HG03571 (cell line): ENCODE data around the gene CNTD1.
"Not testable (repeated sequence)": the region's sequence is repeated elsewhere in the genome, so short reads cannot be mapped to it uniquely, and the experiment has no call there.

ENCODE experiments used
- ATAC-seq: cut with Tn5 transposase; IDR thresholded peaks from one replicate; pipeline ENCODE4 v1.9.1; 2021; ENCODE audit not compliant: unreplicated experiment

Gene CNTD1, protein sequence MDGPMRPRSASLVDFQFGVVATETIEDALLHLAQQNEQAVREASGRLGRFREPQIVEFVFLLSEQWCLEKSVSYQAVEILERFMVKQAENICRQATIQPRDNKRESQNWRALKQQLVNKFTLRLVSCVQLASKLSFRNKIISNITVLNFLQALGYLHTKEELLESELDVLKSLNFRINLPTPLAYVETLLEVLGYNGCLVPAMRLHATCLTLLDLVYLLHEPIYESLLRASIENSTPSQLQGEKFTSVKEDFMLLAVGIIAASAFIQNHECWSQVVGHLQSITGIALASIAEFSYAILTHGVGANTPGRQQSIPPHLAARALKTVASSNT

DNA sequence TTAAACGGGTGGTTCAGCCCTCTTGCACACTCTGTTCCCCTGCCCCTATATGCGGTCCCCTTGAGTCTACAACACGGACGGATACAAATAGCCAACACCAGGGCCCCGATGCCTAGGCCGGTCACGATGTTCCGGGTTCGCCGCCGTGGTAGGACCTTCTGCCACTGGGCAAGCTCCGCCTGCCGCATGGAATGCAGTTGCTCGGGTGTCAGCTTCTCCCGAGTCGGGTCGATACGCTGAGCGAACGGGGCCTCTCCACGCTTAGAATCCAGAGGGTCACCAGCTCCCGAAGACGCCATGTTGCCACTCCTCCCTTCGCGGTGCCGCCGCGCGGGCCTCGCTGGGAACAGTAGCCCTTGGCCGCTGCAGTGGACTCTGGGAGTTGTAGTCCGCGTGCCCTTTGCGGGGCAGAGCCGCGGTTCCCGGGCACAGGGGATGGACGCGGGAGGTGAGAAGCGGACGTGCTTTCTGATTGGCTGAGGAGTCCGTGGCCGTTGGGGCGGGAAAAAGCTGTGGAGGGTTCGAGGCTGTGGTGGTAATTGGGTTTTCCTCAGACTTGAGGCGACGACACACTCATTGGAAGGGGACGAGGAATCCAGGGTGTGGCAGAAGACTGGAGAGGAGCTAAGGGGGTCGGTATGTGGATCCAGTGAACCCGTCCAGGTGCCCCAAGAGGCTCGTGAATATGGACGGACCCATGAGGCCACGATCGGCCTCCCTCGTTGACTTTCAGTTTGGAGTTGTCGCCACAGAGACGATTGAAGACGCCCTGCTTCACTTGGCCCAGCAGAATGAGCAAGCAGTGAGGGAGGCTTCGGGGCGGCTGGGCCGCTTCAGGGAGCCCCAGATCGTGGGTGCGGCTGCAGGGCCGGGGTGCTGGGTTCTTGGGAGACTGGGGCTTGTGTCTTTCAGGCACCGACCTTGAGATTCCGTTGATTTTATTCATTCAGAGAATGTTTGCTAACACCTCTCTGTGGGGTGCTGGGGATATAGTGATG lies at the start of gene CNTD1, which contains the start of gene COA3:
Gene CNTD1, plus strand, starts transcription at position 479 of the 998 bp plus-strand sequence. Its CDS starts 207 bp downstream, at position 686.
Gene COA3, minus strand, starts transcription at position 322 of the 998 bp plus-strand sequence. Its CDS starts 23 bp downstream, at position 299.
- no peak for ATAC-seq

DNA sequence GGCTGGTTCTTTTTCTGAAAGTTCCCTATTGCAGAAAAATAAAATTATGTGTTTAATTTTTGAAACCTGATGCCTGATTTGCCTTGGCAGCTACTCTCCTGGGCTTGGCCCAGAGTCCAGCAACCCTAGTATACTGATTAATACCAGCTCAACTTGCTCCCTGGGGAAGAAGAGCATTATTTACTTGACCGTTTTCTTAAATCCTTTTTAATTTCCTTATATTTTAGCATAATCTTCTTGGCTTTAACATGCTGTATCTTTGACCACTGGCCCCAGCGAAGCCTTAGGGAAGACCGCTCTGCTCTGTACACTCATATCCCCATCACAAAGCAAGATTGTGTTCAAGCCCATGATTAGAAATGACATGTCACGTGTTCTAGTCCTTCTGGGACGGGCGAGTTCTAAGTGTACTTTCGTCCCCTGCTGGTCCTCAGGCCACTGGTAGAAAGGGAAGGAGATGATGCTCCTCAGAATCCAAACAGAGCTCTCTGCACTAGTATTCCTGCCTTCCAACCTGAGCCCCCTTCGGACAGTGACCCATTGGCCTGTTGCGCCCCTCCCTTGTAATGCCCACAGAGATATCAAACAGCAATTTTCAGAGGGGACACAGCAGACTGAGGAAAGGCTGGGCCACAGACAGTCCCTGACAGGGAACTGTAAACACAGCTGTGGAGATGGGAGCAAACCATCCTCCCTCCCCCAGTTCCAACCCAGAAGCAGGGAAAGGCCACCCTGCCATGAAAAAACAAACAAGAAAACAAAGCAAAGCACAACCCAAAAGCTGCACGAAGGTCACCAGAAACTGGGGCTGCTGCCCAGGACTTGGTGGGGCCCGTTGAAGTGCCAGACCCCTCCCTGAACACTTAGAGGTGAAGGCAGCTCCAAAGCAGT lies 49.5 kb upstream of the CNTD1 start:
- no peak for ATAC-seq

DNA sequence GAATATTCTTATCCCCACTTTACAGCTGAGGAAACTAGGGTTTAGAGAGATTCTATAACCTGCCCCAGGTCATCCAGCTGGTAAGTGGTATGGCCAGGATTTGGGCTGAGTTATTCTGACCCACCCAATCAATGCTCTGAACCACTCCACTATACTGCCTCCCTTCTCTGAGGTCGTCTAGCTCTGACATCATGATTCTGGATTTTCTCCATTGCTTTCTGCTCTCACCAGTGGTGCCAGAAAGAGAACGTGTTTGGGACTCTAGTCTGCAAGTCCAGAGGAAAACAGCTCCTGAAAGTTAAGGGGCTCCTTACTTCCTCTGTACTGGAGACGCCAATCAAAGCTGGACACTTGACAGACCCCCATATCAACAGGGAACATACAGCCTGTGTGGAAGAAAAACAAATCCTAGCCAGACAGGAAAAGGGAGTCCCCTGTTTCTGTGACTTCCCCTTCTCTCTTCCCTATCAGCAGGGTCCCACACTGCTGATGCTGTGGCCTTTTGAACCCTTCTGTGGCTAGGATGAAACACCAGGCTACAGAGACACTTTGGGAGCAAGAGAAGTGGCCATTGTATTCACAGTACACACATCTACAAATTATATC lies 47.8 kb upstream of the CNTD1 start:
- no peak for ATAC-seq

DNA sequence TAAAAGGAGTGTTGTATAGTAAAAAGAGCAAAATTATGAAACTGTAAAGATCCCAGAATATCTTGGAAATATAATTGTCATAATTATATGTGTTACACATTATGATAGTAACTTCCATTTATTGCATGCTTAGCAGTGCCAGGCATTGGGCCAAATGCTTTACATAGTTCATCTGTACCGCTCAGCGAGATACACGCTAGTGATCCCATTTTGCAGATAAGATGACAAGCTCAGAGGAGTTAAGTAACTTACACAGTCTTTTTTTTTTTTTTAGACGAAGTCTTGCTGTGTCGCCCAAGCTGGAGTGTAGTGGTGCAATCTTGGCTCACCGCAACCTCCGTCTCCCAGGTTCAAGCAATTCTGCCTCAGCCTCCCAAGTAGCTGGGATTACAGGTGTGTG lies 47.0 kb upstream of the CNTD1 start:
- no peak for ATAC-seq

DNA sequence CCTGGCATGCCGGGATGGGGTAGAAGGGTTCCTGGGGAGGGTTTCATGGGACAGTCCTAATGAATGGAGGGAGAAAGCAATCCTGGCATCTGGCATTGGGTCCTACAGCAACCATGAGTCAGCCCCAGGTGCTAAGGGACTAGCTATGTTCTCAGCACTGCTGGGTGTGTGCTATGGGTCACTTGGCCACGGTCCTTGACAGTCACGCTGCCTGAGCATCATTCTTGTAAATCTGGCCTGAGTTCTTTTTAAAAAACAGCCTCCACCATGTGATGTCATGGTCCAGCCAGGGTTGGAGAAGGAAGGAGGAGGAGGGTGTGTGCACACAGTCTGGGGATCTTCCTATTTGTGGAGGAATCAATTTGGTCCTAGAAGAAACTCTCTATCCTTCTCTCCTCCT lies 43.9 kb upstream of the CNTD1 start:
- ATAC-seq = no peak

DNA sequence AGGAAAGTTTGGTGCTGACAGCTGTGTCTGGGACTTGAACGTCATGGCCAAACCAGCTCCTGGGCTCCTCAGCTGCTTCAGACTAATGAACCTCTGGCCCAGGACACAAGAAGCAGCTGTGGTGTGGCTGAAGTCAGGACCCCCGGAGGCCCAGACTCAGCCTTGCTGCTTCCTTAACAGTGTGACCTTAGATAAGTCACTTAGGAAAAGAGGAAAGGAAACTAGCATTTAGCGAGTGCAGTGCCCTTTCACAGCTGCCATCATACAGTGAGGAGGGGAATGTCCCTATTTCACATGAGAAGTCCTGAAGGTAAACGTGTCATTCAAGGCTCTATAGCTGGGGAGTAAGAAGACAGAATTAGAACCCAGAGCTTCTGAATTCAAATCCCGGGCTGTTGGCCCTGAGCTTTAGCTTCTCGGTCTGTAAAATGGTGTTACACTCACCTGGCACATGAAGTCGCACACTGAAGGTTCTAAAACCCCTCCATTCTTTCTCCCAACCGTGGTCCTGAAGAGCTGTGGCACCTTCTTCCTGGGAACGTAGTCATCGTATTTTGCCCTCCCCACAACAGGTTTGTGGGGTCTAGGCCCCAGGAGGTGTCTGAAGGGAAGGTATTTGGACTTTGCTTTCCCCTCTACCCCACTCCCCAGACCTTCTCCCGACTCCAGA lies 38.5 kb upstream of the CNTD1 start:
- ATAC-seq = no peak

DNA sequence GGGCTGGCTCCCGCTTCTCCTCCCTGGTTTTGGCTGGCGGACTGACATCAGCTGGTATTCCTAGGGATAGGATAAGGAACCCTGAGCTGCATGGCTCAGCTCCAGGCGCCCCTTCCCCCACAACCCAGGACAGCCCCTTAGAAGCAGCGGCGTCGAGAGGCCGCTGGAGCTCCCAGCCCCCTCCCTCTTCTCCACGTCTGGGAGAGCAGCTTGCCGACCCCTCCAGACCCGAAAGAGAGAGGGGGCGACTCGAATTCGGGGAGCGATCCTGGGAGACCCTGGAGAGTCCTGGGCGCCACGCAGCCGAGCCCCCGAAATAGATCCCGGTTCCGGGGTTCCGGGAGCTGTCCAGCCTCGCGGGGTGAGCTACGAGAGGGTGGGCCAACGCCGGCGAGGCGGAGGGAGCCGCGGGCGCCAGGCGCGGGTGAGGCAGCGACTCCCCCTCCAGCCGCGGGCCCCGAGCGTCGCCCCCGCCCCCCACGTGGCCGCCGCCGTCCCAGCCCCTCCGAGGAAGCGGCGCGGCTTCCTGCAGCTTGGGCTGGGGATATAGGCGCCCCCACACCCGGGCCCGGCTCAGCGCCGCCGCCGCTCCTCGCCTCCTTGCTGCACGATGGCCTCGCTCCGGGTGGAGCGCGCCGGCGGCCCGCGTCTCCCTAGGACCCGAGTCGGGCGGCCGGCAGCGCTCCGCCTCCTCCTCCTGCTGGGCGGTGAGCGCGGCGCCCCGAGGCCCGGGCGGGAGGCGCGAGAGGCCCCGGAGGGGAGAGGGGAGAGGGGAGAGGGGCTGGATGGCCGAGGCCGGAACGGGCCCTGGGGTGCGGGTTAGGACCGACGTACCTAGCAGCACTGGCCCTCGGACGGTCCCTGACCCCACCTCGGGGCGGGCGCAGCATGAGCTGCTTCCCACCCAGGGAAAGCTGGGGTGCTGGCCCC lies 37.7 kb upstream of the CNTD1 start, which contains the start of gene RAMP2:
Gene RAMP2, plus strand, starts transcription at position 576 of the 930 bp plus-strand sequence. Its CDS starts 35 bp downstream, at position 611.
- no peak for ATAC-seq

DNA sequence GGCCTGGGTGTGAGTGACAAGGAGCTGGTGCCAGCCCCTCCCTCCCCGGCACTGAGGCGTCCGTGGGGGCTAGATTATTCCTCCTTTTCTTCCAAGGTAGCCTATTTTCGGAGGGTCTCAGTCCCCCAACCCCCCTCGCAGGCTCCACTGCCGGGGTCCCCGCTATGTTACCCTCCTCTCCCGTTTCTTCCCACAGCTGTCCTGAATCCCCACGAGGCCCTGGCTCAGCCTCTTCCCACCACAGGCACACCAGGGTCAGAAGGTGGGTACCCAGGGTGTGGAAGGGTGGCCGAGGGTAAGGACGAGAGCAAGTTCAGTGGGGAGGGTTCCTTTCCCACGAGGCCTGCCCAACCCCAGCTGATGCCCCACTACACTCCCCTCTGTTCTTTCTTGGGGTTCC lies 37.0 kb upstream of the CNTD1 start:
- ATAC-seq = no peak

DNA sequence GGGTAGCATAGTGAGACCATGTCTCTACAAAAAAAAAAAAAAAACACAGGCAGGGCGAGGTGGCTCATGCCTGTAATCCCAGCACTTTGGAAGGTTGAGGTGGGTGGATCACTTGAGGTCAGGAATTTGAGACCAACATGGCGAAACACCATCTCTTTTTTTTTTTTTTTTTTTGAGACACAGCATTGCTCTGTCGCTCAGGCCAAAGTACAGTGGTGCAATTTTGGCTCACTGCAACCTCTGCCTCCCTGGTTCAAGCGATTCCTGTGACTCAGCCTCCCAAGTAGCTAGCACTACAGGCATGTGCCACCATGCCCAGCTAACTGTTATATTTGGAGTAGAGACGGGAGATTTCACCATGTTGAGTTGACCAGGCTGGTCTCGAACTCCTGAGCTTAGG lies 32.5 kb upstream of the CNTD1 start:
- no peak for ATAC-seq

DNA sequence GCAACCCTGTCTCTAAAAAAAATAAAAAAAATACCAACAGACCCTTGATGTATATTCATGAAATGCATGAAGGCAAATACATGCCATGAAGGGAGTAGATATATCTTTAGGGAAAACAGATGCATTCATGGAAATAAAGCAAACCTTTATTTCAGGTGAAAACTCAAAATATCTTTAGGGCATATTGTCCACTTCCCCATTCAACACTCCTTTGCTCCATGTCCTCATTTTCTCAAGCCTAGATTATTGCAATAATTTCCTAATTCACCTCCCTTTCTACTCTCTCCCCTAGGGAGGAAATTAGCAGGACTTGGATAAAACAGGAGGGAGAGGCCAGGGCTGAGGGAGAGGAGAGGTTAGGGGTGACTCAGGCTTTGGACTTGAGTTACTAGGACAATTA lies 31.1 kb upstream of the CNTD1 start:
- no peak for ATAC-seq

DNA sequence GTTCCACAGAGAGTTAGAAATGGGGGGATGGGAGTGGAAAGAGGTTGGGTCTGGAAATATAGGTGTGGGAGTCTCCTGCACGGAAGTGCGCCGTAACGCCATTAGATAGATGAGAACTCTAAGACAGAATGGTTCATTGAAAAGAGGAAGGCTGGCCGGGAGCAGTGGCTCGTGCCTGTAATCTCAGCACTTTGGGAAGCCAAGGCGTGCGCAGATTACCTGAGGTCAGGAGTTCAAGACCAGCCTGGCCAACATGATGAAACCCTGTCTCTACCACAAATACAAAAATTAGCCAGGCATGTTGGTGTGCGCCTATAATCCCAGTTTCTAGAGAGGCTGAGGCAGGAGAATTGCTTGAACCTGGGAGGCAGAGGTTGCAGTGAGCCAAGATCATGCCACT lies 30.7 kb upstream of the CNTD1 start:
- not testable (repeated sequence) for ATAC-seq

DNA sequence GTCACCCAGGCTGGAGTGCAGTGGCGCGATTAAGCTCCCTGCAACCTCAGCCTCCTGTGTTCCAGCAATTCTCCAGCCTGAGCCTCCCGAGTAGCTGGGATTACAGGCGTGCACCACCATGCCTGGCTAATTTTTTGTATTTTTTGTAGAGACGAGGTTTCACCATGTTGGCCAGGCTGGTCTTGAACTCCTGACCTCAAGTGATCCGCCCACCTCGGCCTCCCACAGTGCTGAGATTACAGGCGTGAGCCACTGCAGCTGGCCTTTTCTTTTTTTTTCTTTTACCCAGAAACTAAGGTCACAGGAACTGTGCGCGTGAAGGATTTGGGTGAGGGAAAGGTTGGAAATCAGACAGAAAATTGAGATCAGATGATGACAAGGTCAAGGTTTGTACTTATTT lies 28.7 kb upstream of the CNTD1 start:
- not testable (repeated sequence) for ATAC-seq

DNA sequence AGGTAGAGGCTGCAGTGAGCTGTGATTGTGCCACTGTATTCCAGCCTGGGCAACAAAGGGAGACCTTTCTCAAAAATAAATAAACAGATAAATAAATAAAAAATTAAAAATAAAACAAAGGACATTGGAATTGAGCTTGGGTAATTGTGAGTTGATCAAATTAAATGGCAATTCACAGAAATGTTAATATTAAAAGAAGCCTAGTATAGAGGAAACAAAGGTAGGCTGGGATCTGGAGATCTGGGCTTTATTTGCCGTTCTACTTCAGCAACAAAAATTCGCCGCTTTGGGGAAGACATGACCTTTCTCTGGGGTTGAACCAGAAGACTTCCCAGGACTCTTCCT lies 25.7 kb upstream of the CNTD1 start:
- no peak for ATAC-seq

DNA sequence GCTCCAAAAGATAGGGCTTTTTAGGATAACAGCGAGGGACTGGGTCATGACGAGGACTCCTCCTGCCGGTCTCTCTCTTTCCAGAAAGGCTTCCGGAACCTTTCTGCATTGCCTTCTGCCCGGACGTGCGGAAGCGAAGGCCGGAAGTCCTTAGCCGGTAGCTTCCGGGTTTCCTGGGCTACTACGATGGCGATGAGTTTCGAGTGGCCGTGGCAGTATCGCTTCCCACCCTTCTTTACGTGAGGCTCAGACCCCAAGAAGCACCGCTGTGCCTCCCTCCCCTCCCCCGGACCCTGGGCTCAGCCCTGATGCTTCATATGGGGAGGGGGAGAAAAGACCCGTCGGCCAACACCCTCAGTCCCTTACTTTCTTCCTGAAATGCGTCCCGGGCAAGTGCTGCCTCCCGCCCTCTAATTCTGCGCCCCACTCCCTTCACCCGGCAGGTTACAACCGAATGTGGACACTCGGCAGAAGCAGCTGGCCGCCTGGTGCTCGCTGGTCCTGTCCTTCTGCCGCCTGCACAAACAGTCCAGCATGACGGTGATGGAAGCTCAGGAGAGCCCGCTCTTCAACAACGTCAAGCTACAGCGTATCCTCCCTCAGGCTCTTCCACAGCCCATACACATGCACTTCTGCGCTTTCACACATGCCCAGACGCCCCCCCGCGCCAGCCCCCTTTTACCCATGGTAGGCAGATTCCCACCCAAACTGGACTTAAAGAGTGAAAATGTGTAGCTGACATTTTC lies 25.2 kb upstream of the CNTD1 start, which contains the start of gene VPS25:
Gene VPS25, plus strand, starts transcription at position 160 of the 746 bp plus-strand sequence. Its CDS starts 27 bp downstream, at position 187.
- no peak for ATAC-seq

DNA sequence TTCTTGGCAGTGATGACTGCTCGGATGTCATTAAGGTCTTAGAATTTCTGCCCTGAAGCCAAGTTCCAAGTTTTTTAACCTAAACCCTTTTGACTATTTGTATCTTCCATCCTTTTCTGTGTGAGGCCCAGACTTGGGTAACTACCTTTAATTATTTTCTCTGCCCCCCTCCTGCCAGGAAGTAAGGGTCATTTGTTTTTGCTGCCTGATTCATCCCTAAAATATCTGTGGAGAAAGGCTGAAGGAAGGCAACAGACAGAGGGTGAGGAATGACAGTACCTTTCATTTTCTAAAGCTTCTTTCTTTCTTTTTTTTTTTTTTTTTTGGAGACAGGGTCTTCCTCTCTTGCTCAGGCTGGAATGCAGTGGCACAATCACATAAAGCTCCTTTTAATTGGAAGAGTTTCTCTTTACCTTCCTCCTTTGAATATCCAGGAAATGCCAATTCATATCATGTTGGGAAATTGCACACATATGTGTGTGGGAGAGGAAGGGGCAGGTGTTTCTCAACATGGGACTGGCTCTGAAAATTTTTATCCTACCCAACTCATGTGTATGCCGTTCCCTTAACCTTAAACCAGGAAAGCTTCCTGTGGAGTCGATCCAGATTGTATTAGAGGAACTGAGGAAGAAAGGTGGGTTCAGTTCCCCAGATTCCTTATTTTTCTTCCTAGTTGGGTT lies 24.5 kb upstream of the CNTD1 start:
- ATAC-seq = no peak

DNA sequence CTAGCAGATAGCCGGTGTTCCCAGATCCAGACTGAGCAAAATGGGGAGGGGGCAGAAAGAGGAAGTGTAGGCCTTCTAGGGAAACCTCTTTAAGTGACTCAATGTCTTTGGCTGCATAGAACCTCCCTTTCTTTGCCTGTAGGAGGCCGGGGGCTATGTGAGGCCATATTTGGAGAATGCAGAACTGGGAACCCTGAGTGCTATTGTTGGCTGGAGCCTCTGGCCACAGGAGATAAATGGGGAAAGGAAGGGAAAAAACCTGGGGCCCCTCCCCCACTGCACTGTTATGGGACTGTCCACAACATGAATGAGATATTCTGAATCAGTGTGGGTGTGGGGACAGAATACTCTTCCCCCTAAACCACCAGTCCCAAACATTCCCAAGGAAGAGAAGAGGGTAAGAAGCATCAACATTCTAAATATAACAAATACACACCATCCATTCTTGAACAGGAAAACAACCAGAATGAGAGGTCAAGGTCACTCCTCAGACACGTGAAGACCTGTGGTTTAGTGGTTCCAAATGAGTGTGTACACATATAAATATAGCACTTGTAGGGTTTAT lies 23.0 kb upstream of the CNTD1 start:
- no peak for ATAC-seq

DNA sequence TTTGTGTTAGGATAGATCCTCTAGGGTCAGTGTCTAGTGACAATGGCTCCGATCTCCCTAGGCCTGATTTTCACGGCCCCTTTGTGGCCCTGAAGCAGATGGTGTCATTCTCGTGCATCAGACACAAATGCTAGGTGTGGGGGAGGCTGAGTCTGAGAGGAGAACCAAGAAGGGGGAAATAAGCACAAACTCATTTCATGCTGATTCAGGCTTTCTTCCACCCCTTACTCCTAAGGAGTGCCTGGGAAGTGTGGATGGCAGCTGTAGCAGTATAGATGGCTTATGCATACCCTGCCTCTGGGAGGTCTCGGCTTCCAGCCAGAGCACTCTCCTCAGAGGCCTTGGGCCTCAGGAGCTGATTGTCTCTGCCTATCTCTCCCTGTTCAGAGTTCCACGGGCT lies 20.1 kb upstream of the CNTD1 start:
- ATAC-seq = no peak
